Osteoblast (primary cell): ENCODE measurements around the gene NUPR1. TPM values are rescaled to one million over a fixed set of nuclear protein-coding genes. Genes with fewer than 3 reads are reported as not detected.

Experiments used
- DNase-seq: peaks from one replicate; pipeline ENCODE4 v3.0.0; 2011; ENCODE audit warnings: low spot score, mixed read lengths; ENCODE audit not compliant: insufficient read length; ENCODE audit errors: missing footprints
- H2AFZ ChIP-seq: 2 replicates; pipeline ENCODE4 v1.6.0; 2011; ENCODE audit warnings: mild to moderate bottlenecking, low read length
- H3K27ac ChIP-seq: 2 replicates; pipeline ENCODE4 v1.5.1; 2011; ENCODE audit warnings: mild to moderate bottlenecking, low read depth, low read length, moderate library complexity
- H3K27me3 ChIP-seq: 2 replicates; pipeline ENCODE4 v1.6.0; 2012; ENCODE audit warnings: mild to moderate bottlenecking, control low read depth, inconsistent platforms, low read length, moderate library complexity; ENCODE audit not compliant: insufficient read depth
- H3K36me3 ChIP-seq: 2 replicates; pipeline ENCODE4 v1.5.1; 2011; ENCODE audit warnings: mild to moderate bottlenecking, low read length, control low read depth, moderate library complexity; ENCODE audit not compliant: insufficient read depth
- H3K4me1 ChIP-seq: 2 replicates; pipeline ENCODE4 v1.5.1; 2011; ENCODE audit warnings: mild to moderate bottlenecking, low read length, control low read depth, moderate library complexity; ENCODE audit not compliant: insufficient read depth
- H3K4me2 ChIP-seq: 2 replicates; pipeline ENCODE4 v1.6.0; 2011; ENCODE audit warnings: mild to moderate bottlenecking, low read length; ENCODE audit not compliant: insufficient read depth
- H3K4me3 ChIP-seq: fragments of 200-600 bp; sonication (generic); 3 replicates; pipeline ENCODE4 v1.5.1; 2012; ENCODE audit warnings: mild to moderate bottlenecking, low read length, inconsistent platforms; ENCODE audit not compliant: insufficient read depth
- H3K79me2 ChIP-seq: 2 replicates; pipeline ENCODE4 v1.6.0; 2012; ENCODE audit warnings: mild to moderate bottlenecking, low read length, control low read depth, inconsistent platforms; ENCODE audit not compliant: insufficient read depth
- H3K9me3 ChIP-seq: 2 replicates; pipeline ENCODE4 v1.5.1; 2011; ENCODE audit warnings: low read depth, low read length, control low read depth
- H4K20me1 ChIP-seq: 2 replicates; pipeline ENCODE4 v1.6.0; 2012; ENCODE audit warnings: mild to moderate bottlenecking, low read length, control low read depth; ENCODE audit not compliant: insufficient read depth
- total RNA-seq: library from RNA; depleted of rRNA; stranded (reverse); fragments of >200 nt; gene quantifications from 2 replicates; pipeline ENCODE4 v1.2.3, GENCODE V29; 2012
- TF ChIP-seq, protein P1 (sequence below): IDR thresholded peaks from 2 replicates; pipeline ENCODE4 v1.5.1; 2011; ENCODE audit warnings: mild to moderate bottlenecking, low read depth, low read length, moderate library complexity; ENCODE audit errors: extremely low read depth

NUPR1 gene
- total RNA-seq, 1 donor: 27.9 TPM

DNA sequence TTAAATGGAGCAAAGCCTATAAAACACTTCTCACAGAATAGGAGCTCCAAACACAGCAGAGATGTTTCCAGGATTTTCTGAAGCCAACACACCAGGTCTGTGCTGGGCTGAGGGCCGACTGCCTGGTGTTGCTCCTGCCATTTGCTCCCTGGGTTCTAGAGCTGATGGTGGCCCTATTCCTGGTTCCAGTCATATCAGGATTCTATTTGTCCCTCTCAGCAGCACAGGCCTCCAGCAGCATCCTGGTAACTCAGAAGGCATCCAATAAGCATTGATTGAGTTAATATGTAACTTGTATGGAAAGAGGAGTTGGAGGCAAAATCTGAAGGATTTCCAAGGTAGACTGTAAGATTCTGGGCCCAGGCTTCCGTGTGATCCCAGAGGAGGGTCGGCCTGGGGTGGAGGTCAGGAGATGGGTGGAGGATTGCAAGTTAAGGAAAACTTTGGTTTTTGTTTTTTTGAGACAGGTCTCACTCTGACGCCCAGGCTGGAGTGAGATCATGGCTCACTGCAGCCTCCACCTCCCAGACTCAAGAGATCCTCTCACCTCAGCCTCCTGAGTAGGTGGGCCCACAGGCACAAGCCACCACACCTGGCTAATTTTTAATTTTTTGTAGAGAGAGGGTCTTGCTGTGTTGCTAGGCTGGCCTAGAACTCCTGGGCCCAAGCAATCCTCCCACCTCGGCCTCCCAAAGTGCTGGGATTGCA is 5.7 kb downstream of the NUPR1 start:
- Histone ChIP-seq H3K36me3 (peaks cover 4% of the 10 kb centered on the region), H3K4me3 (no peak overlapping the region), H2AFZ (no peak overlapping the region), H3K4me2 (no peak overlapping the region), H3K79me2 (peaks cover 12% of the 10 kb centered on the region), H3K27ac (no peak overlapping the region), H3K4me1 (peaks cover 10% of the 10 kb centered on the region), H4K20me1 (no peaks in the 10 kb centered on the region), H3K27me3 (no peaks in the 10 kb centered on the region), H3K9me3 (no peaks in the 10 kb centered on the region)
- DNase-seq: no peak
- TF ChIP-seq, protein P1, sequence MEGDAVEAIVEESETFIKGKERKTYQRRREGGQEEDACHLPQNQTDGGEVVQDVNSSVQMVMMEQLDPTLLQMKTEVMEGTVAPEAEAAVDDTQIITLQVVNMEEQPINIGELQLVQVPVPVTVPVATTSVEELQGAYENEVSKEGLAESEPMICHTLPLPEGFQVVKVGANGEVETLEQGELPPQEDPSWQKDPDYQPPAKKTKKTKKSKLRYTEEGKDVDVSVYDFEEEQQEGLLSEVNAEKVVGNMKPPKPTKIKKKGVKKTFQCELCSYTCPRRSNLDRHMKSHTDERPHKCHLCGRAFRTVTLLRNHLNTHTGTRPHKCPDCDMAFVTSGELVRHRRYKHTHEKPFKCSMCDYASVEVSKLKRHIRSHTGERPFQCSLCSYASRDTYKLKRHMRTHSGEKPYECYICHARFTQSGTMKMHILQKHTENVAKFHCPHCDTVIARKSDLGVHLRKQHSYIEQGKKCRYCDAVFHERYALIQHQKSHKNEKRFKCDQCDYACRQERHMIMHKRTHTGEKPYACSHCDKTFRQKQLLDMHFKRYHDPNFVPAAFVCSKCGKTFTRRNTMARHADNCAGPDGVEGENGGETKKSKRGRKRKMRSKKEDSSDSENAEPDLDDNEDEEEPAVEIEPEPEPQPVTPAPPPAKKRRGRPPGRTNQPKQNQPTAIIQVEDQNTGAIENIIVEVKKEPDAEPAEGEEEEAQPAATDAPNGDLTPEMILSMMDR: no peak

DNA sequence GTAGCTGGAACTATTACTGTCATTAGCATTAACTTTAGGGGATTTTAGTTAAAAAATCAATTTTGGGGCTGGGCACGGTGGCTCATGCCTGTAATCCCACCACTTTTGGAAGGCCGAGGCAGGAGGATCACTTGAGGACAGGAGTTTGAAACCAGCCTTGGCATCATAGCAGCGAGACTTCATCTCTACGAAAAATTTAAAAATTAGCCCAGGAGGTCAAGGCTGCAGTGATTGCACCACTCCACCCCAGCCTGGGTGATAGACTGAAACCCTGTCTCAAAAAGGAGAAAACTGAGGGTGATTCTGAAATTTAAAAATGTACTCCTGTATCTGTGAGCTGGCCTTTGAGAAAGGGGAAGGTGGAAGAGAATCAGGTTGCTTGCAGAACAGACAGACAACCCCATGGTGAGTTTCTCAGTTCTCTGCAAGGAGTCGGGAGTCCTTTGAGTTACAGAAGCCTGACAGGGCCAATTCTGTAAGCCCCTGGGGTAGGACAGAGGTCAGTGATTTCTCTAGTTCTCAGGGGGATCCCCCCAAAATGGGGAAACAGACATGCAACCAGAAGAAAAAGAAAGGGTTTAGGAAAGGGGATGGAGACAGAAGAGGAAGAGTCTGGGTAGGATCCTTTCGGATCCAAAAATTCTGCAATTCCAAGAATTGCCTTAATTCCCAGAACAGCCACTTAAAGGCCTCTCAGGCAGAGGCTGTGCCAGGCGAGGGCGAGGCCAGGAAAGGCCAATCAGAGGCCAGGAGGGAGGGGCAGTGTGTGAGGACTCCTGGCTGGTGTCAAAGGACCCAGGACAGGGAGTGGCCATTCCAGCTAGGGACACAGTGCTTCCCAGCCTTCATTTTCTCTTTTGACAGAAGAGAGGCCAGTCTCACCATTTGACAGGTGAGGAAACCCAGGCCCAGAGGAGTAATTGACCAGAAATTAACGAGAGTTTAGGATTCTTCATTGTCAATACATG is 6.7 kb downstream of the NUPR1 start:
- Histone ChIP-seq H3K79me2 (peaks cover 2% of the 10 kb centered on the region), H3K4me2 (no peak overlapping the region), H2AFZ (no peak overlapping the region), H3K27ac (no peak overlapping the region), H3K27me3 (no peaks in the 10 kb centered on the region), H3K36me3 (peaks cover 3% of the 10 kb centered on the region), H3K4me3 (no peak overlapping the region), H3K9me3 (no peaks in the 10 kb centered on the region), H4K20me1 (no peaks in the 10 kb centered on the region), H3K4me1 (peaks cover 2% of the 10 kb centered on the region)
- DNase-seq: no peak
- TF ChIP-seq, protein P1: no peak

DNA sequence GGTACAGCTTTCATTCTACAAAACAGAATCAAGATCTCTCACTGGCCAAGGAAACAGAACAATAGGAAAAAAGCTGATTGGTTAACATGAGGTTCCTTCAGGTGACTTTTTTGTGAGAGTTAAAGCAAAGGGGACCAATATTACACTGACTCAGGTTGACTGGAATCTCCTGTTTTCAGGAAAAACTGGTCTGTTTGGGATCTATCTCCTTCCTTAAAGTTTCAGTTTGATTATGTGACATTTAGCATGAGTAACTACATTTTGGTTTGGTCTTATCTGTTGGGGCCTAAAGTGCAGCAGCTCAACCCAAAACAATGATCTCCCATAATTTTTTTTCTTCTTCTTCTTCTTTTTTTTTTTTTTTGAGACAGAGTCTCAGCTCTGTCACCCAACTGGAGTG is 9.7 kb downstream of the NUPR1 start:
- Histone ChIP-seq H3K4me1 (no peaks in the 10 kb centered on the region), H2AFZ (no peak overlapping the region), H4K20me1 (no peaks in the 10 kb centered on the region), H3K4me2 (no peak overlapping the region), H3K4me3 (no peak overlapping the region), H3K27me3 (no peaks in the 10 kb centered on the region), H3K79me2 (no peaks in the 10 kb centered on the region), H3K9me3 (no peaks in the 10 kb centered on the region), H3K27ac (no peak overlapping the region), H3K36me3 (no peaks in the 10 kb centered on the region)
- TF ChIP-seq, protein P1: no peak
- DNase-seq: no peak

DNA sequence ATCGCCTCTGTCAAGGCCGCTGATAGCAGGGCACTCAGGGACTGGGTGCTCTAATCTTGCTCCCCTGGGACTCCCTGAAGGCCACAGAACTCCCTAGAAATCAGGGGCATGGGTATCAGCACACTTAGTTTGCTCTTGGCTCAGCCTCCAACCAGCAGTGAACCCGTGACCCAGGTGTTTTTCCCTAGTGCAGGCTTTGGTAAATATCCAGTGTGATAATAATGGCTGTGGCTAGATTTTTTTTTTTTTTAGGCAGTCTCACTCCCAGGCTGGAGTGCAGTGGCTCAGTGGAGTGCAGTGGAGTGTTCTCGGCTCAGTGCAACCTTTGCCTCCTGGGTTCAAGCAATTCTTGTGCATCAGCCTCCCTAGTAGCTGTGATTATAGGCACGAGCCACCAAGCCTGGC is 10.3 kb downstream of the NUPR1 start:
- H3K4me3 ChIP-seq: no peak overlapping the region
- H3K4me2 ChIP-seq: no peak overlapping the region
- no peaks in the 10 kb centered on the region for H3K36me3 ChIP-seq
- TF ChIP-seq, protein P1: no peak
- no peaks in the 10 kb centered on the region for H3K79me2 ChIP-seq
- H3K9me3 ChIP-seq: no peaks in the 10 kb centered on the region
- no peak overlapping the region for H3K27ac ChIP-seq
- DNase-seq: no peak
- H3K4me1 ChIP-seq: no peaks in the 10 kb centered on the region
- no peaks in the 10 kb centered on the region for H4K20me1 ChIP-seq
- H2AFZ ChIP-seq: no peak overlapping the region
- H3K27me3 ChIP-seq: no peaks in the 10 kb centered on the region
